Activated CD4-positive, alpha-beta T cell treated with anti-CD3 and anti-CD28 coated beads, Interleukin-2, amount 50 U/mL, for 48 hours (primary cell): ENCODE data around the gene AFF3.

ENCODE experiments used
- DNase-seq, 2 experiments: peaks; one replicate each; pipeline ENCODE4 v3.0.0-alpha.2; 2020

AFF3 gene

GRCh38 chr2:100039291-100039980 is 103.0 kb downstream of the AFF3 start:
- DNase-seq: no peak

GRCh38 chr2:100038011-100038410 is 104.4 kb downstream of the AFF3 start:
- no peak for DNase-seq

- no peak for DNase-seq
Observed at GRCh38 chr2:100036793-100037192, 105.6 kb downstream of the AFF3 start.

DNA sequence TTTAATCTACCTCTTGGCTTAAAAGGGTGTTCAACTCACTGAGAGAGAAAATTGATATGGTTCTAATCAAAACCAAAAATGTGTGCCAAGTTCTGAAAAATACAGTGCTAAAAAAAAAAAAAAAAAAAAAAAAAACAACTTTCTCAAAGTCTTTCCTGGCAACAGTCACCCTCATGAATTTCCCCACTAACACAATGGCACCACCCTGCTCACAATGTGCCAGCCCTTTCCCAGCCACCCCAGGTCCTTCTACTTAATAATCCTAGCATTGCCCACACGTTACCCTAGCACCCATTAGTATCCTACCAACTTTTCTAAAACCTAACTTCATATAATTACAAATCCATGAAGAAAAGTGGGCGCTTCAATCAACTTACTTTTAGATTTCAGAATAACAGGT is 106.4 kb downstream of the AFF3 start:
- no peak for DNase-seq

DNA sequence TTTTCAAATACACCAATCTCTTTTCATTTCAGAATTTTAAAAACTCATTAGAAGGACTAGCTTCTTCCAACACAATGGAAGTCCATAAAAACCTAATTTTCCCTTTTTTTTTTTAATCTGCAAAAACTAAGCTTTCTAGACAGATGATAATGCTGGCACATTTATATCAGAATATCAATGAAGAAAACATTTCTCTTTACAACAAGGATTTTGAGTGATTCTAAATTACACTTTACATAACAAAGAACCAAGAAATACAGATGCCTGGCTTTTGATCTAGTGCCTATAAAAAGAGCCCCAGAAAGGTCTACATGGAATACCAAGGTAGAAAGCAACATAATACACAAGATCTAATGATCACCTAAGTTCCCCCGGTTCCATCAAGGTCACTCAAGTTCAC is 108.0 kb downstream of the AFF3 start:
- DNase-seq: no peak

GRCh38 chr2:100033976-100034375 is 108.4 kb downstream of the AFF3 start:
- DNase-seq: no peak

DNA sequence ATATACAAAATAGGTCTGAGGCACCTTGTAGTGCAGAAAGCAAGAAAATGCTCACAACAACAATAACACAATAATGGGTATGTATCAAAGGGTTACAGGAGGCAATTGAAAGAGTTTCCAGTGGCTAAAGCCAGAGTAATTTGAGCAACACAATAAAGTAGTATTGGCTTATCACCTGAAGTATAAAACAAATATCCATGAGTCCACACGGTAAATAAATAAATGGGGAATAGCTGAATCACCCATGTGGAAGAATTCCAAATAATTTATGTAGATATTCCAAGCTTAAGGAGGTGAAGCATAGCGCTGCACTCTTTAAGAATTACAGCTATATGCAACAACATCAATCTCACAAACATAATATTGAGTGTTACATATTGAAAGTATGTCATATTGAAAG is 110.8 kb downstream of the AFF3 start:
- DNase-seq: no peak

- no peak for DNase-seq
Observed at GRCh38 chr2:100029460-100029859, 112.9 kb downstream of the AFF3 start.

DNA sequence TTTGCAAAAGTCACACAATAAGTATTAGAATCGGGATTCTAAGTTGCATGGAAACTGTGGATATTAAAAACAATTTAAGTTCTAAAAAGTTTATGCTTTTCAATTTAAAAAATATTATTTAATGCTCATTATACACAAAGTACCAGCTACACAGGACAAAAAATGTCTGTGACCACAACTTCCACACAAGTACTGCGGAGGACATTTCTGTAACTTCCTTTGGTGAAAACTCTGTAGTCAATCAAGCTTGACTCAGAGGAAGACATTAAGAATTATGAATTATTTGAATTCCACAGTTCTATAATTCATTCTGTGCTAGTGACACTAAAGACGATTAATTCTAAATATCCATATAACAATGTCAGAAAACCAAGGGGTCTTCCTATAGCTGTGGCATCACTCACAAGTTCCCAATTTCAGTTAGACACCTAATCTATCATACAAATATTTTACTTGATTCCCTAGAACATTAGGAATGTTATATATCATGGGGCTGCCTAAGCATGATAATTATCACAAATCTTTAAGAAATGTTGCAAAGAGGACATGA is 120.5 kb downstream of the AFF3 start:
- DNase-seq: no peak

DNA sequence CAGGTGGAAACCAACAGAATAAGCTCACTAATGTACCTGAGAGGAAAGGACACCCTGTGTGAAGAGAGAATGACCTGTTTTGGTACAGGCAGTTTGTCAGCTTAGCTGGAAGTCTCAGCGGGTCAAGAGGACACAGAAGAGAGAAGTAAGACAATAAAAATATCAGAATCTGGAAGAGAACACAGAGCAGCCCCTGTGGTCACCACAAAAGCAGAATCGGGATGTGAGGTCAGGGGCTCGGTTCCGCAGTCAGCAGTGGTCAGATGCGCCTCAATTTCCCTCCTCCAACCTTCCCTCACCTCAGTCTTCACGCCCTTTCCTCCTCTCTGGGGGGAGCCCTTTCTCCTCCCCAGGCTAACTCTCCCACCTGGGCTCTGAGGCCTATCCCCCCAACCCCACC is 122.9 kb downstream of the AFF3 start:
- DNase-seq: no peak

DNA sequence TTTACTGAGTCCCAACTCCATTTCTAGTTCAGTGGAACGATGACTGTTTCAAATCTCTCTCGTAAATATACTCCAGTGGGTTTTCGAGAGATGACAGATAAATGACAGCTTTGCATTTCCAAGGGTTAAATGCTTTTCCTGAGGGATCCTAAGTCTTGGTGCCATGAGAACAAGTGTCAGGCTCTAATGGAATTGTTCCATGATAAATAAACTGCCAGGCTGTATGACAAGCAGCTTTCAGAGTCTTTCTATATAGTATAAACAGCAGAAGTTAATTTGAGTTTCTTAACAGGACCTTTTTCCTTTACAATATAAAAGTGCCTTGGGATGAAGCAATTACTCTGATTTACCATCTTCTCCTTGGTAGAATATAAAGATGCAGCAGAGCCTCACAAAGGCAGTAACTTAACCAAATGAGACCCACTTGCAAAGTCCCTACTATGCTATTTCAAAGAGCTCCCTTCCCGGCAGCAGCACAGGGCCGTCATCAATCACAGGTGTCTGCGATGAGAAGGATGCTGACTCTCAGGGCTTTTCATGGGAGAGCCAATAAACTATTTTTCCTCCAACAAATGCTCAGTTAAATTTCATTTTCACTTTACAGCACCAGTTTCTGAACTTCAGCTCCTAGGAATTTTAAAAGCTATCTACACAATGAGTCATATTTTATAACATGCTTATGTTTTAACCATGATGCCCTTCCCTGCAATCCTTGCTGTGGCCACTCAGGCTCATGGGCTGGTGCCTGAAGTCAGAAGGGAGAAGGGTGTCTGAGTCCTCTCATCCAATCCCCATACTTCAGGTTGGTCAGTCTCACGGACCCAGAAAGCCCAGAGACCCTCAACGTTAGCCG is 123.8 kb downstream of the AFF3 start:
- DNase-seq: no peak

GRCh38 chr2:100017633-100018032 is 124.8 kb downstream of the AFF3 start:
- no peak for DNase-seq

- no peak for DNase-seq
Observed at GRCh38 chr2:100016756-100017155, 125.6 kb downstream of the AFF3 start.

GRCh38 chr2:100015849-100016248 is 126.5 kb downstream of the AFF3 start:
- no peak for DNase-seq

DNA sequence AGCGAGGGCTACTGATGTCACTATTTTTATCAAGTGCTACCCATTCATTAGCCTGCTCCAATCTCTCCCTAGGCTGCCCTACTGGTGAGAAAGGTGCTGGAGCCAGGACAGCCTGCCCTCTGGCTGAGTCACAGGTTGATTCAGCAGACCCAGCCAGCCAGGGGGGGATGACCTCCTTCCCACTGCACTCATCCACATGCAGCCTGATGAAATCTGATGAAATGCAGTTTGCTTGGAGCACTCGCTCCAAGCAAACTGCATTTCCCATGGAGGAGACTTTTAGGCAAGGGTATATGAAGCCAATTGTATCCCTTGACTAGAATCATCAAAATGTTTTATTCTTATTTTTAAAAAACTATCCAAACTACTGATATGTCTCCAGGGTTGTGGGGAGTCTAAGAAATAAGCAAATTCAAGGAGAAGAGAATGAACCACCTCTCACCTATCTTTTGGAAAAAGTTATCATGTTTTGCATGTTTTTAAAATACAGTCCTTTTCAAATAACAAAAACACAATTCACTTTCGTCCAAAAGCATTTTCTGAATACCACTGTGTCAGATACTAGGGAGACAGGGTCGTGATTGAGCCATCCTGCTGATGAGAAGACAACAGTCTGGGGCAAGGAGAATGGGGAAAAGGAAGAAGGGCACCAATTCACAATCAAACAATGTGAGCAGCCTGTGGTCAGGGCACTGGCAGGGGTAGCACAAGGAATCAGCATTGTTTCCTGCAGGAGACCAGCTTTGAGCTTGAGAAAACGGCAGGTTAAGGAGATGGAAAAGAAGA is 128.3 kb downstream of the AFF3 start:
- no peak for DNase-seq

DNA sequence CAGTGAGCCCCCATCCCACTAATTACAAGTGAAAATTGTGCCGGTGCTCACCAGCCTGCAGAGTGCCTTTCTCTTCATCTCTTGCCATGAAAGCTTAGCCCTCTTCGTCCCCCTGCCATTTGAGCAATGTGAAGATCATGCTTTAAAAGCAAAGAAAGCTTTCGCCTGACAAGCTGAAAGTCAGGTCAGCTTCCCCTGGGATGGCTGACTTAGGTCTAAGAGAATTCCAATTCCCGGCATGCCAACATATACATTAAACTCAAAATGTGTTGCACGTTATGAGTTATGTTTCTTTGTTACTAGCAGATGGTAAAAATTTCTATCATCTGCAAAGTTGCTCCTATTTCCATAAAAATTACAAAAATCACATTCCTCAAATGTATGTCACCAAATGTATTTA is 129.8 kb downstream of the AFF3 start:
- no peak for DNase-seq

DNA sequence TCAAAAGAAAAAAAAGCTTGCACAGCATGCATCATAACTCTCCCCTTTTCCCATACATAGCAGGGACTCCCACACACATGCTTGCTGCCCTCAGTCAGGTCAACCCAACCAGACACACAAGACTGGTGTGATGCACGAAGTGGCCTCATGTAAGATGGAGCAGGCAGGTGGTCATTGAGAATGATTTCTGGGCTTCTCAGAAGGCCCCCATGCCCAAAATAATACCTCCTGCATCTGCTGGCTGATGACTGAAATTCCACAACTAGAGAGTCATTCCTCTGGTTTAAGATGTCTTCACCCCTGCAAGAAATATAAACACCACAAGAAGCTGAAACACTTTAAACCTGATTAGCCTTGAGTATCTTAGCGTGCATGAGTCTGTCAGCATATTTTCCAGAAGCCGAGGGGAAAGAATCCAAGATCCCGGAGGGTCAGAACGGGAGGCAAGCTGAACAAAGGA is 131.1 kb downstream of the AFF3 start:
- DNase-seq: no peak

DNA sequence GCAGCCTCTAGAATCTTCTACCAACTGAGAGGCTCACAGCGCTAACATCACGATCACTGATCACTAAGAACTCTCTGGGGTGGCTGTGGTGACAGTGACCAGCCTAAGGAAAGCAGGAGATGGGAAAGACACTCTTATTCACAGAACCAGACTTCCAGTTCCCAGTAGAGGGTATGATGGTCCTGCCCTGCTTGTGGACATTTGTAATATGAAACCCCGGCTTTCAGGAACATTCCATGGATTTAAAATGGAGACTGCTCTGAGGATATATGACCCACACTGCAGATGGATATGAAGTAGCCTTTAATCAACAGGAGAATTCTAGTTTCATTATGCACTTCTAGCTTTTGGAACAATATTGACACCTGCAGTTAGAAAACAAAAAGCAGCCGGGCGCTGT is 131.8 kb downstream of the AFF3 start:
- no peak for DNase-seq

- no peak for DNase-seq
Observed at GRCh38 chr2:100009743-100010142, 132.6 kb downstream of the AFF3 start.

DNA sequence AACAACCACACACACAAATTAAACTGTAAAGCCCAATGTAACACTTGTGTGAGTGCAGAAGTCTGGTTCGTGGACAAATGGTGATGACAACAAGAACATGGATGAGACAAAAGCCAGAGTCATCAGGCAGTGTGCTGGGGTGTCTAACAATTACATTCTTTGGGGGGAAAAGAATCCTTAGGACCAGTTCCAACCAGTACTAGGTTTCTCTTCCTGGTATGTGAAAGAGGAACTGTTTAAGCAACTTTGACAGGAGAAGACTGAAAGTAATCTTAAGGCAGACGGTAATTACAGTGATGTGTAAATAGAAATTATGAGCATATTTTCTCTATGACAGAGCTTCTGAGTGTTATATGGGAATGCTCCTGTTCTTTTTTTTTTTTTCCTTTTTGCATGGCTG is 133.4 kb downstream of the AFF3 start:
- no peak for DNase-seq

GRCh38 chr2:100006516-100006915 is 135.9 kb downstream of the AFF3 start:
- no peak for DNase-seq

DNA sequence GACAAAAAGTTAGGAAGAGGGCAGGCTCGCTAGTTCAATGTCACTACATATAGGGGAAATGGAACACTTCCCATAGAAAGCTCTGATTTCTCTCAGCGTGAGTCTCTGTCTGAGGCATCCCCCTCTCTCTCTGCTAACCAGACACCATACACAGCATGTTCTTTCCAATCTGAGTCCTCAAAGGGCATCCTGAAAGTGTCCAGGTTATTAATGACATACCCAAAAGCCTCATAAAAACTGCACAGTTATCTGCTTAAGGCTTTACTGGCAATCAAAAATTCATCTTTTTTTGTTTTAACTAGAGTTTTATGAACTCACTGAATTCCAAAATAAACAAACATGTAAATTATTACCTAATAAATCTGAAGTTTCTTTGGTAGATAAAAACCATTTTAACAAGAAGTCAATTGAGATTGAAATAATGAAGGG is 137.4 kb downstream of the AFF3 start:
- DNase-seq: no peak

- no peak for DNase-seq
Observed at GRCh38 chr2:100004348-100004884, 138.0 kb downstream of the AFF3 start.
